HEK293 (cell line): Measurements from ENCODE around the gene FNDC11.

ENCODE experiments used
- GFI1B ChIP-seq: fragments of 450-650 bp; formaldehyde crosslinking; IDR thresholded peaks from 2 replicates; pipeline ENCODE4 v1.5.1; 2016; ENCODE audit warnings: missing biosample characterization, missing genetic modification characterization
- GLI2 ChIP-seq: fragments of 450-650 bp; formaldehyde crosslinking; IDR thresholded peaks from 2 replicates; pipeline ENCODE4; 2017; ENCODE audit warnings: missing biosample characterization, missing genetic modification characterization, low read depth, borderline replicate concordance
- HIC1 ChIP-seq: fragments of 450-650 bp; formaldehyde crosslinking; IDR thresholded peaks from 2 replicates; pipeline ENCODE4 v1.5.1; 2016; ENCODE audit warnings: missing biosample characterization, missing genetic modification characterization
- KLF17 ChIP-seq: fragments of 450-650 bp; formaldehyde crosslinking; IDR thresholded peaks from 2 replicates; pipeline ENCODE4 v1.5.1; 2016; ENCODE audit warnings: missing biosample characterization, missing genetic modification characterization
- PRDM1 ChIP-seq: fragments of 450-650 bp; formaldehyde crosslinking; IDR thresholded peaks from 2 replicates; pipeline ENCODE4; 2016; ENCODE audit warnings: missing biosample characterization, missing genetic modification characterization
- SP3 ChIP-seq: fragments of 450-650 bp; formaldehyde crosslinking; IDR thresholded peaks from 2 replicates; pipeline ENCODE4 v1.5.1; 2016; ENCODE audit warnings: missing biosample characterization, missing genetic modification characterization
- SP7 ChIP-seq: fragments of 450-650 bp; formaldehyde crosslinking; IDR thresholded peaks from 2 replicates; pipeline ENCODE4 v1.5.1; 2016; ENCODE audit warnings: missing biosample characterization, missing genetic modification characterization
- ZBTB1 ChIP-seq: fragments of 450-650 bp; formaldehyde crosslinking; IDR thresholded peaks from 2 replicates; pipeline ENCODE4 v1.5.1; 2016; ENCODE audit warnings: missing biosample characterization, missing genetic modification characterization
- ZBTB6 ChIP-seq: fragments of 450-650 bp; formaldehyde crosslinking; IDR thresholded peaks from 2 replicates; pipeline ENCODE4 v1.5.1; 2017; ENCODE audit warnings: missing biosample characterization, missing genetic modification characterization
- ZNF10 ChIP-seq: fragments of 450-650 bp; formaldehyde crosslinking; IDR thresholded peaks from 2 replicates; pipeline ENCODE4 v1.5.1; 2017; ENCODE audit warnings: missing biosample characterization, missing genetic modification characterization
- ZNF121 ChIP-seq: fragments of 450-650 bp; formaldehyde crosslinking; IDR thresholded peaks from 2 replicates; pipeline ENCODE4 v1.5.1; 2016; ENCODE audit warnings: missing biosample characterization, missing genetic modification characterization
- ZNF169 ChIP-seq: fragments of 450-650 bp; formaldehyde crosslinking; IDR thresholded peaks from 2 replicates; pipeline ENCODE4 v1.5.1; 2016; ENCODE audit warnings: missing biosample characterization, missing genetic modification characterization
- ZNF221 ChIP-seq: fragments of 450-650 bp; formaldehyde crosslinking; IDR thresholded peaks from 2 replicates; pipeline ENCODE4 v1.5.1; 2017; ENCODE audit warnings: missing biosample characterization, missing genetic modification characterization, borderline replicate concordance
- ZNF280D ChIP-seq: fragments of 450-650 bp; formaldehyde crosslinking; IDR thresholded peaks from 2 replicates; pipeline ENCODE4 v1.5.1; 2016; ENCODE audit warnings: missing biosample characterization, missing genetic modification characterization
- ZNF302 ChIP-seq: fragments of 450-650 bp; formaldehyde crosslinking; IDR thresholded peaks from 2 replicates; pipeline ENCODE4 v1.5.1; 2016; ENCODE audit warnings: missing biosample characterization, missing genetic modification characterization, low read depth
- ZNF394 ChIP-seq: fragments of 450-650 bp; formaldehyde crosslinking; IDR thresholded peaks from 2 replicates; pipeline ENCODE4 v1.5.1; 2016; ENCODE audit warnings: missing biosample characterization, missing genetic modification characterization, mild to moderate bottlenecking, moderate library complexity, borderline replicate concordance
- ZNF398 ChIP-seq: fragments of 450-650 bp; formaldehyde crosslinking; IDR thresholded peaks from 2 replicates; pipeline ENCODE4 v1.5.1; 2017; ENCODE audit warnings: missing biosample characterization, missing genetic modification characterization
- ZNF473 ChIP-seq: fragments of 450-650 bp; formaldehyde crosslinking; IDR thresholded peaks from 2 replicates; pipeline ENCODE4 v1.5.1; 2017; ENCODE audit warnings: missing biosample characterization, missing genetic modification characterization
- ZNF555 ChIP-seq: fragments of 450-650 bp; formaldehyde crosslinking; conservative IDR thresholded peaks from 2 replicates; pipeline ENCODE4 v1.5.1; 2017; ENCODE audit warnings: missing biosample characterization, mild to moderate bottlenecking, missing genetic modification characterization, inconsistent platforms
- ZNF610 ChIP-seq: fragments of 450-650 bp; formaldehyde crosslinking; IDR thresholded peaks from 2 replicates; pipeline ENCODE4 v1.5.1; 2016; ENCODE audit warnings: missing biosample characterization, missing genetic modification characterization, borderline replicate concordance
- ZNF639 ChIP-seq: fragments of 450-650 bp; formaldehyde crosslinking; IDR thresholded peaks from 2 replicates; pipeline ENCODE4 v1.5.1; 2016; ENCODE audit warnings: missing biosample characterization, missing genetic modification characterization
- ZNF664 ChIP-seq: fragments of 450-650 bp; formaldehyde crosslinking; IDR thresholded peaks from 2 replicates; pipeline ENCODE4 v1.5.1; 2016; ENCODE audit warnings: missing biosample characterization, missing genetic modification characterization
- ZNF791 ChIP-seq: fragments of 450-650 bp; formaldehyde crosslinking; IDR thresholded peaks from 2 replicates; pipeline ENCODE4 v1.5.1; 2016; ENCODE audit warnings: missing biosample characterization, missing genetic modification characterization
- ZSCAN18 ChIP-seq: fragments of 450-650 bp; formaldehyde crosslinking; IDR thresholded peaks from 2 replicates; pipeline ENCODE4 v1.5.1; 2016; ENCODE audit warnings: missing biosample characterization, missing genetic modification characterization
- TF ChIP-seq, protein P1 (sequence below): fragments of 450-650 bp; formaldehyde crosslinking; IDR thresholded peaks from 2 replicates; pipeline ENCODE4 v1.5.1; 2017; ENCODE audit warnings: missing biosample characterization, missing genetic modification characterization

FNDC11 gene

GRCh38 chr20:63519668-63520503 is 34.1 kb upstream of the FNDC11 start (continued):
- no peak for TF ChIP-seq ZBTB6 (tag by site-specific recombination)
- no peak for TF ChIP-seq ZNF639 (tag by site-specific recombination)
- no peak for TF ChIP-seq ZNF394 (tag by site-specific recombination)
- TF ChIP-seq SP3 (tag by site-specific recombination): peak; percentile 92
- TF ChIP-seq ZNF664 (tag by site-specific recombination): no peak
- no peak for TF ChIP-seq GFI1B (tag by site-specific recombination)
- TF ChIP-seq ZNF121 (tag by site-specific recombination): no peak
- TF ChIP-seq, protein P1, sequence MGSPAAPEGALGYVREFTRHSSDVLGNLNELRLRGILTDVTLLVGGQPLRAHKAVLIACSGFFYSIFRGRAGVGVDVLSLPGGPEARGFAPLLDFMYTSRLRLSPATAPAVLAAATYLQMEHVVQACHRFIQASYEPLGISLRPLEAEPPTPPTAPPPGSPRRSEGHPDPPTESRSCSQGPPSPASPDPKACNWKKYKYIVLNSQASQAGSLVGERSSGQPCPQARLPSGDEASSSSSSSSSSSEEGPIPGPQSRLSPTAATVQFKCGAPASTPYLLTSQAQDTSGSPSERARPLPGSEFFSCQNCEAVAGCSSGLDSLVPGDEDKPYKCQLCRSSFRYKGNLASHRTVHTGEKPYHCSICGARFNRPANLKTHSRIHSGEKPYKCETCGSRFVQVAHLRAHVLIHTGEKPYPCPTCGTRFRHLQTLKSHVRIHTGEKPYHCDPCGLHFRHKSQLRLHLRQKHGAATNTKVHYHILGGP (tag by site-specific recombination): no peak
- TF ChIP-seq GLI2 (tag by site-specific recombination): no peak
- no peak for TF ChIP-seq PRDM1 (tag by site-specific recombination)
- TF ChIP-seq ZSCAN18: no peak
- TF ChIP-seq ZNF302: no peak
- TF ChIP-seq ZNF555 (tag by site-specific recombination): no peak
- TF ChIP-seq ZNF10 (tag by site-specific recombination): no peak
- TF ChIP-seq ZBTB1: no peak
- no peak for TF ChIP-seq ZNF473 (tag by site-specific recombination)
- peak; percentile 60; the same call in 1 of the 2 replicates for TF ChIP-seq KLF17 (tag by site-specific recombination)
- no peak for TF ChIP-seq ZNF221 (tag by site-specific recombination)
- peak; percentile 54 for TF ChIP-seq SP7 (tag by site-specific recombination)
- no peak for TF ChIP-seq ZNF169
- no peak for TF ChIP-seq ZNF791 (tag by site-specific recombination)
- no peak for TF ChIP-seq ZNF610 (tag by site-specific recombination)
- TF ChIP-seq HIC1 (tag by site-specific recombination): peak; percentile 68
- no peak for TF ChIP-seq ZNF280D
- peak; percentile 87 for TF ChIP-seq ZNF398 (tag by site-specific recombination)
